Hepatic stellate cell (primary cell): Measurements from ENCODE around the gene DOCK3.
A peak's percentile ranks its signal among the peaks of the same experiment; 100 is the strongest.

Experiments
- DNase-seq: peaks from one replicate; pipeline ENCODE4 v3.0.0; 2011; ENCODE audit warnings: low spot score

The DOCK3 gene

GRCh38 chr3:51328206-51328605, 653.5 kb downstream of the DOCK3 start:
- DNase-seq = no peak

DNA sequence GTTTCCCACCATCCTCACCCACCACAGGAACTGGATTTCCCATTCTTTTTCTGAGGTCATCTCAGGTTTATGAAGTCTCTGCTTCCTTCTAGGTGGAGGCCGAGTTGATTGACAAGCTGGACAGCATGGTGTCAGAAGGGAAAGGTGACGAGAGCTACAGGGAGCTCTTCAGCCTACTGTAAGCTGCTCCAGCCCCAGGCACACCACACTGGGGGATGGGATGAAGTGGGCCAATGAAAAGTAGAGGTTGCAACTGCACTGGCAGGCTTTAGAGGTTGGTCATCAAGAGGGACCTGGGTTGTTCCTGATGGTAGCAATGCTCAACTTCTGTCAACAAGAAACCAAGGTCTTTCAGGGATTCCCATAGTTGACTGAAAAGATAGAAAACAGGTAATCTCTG, 655.3 kb downstream of the DOCK3 start:
- no peak for DNase-seq

DNA sequence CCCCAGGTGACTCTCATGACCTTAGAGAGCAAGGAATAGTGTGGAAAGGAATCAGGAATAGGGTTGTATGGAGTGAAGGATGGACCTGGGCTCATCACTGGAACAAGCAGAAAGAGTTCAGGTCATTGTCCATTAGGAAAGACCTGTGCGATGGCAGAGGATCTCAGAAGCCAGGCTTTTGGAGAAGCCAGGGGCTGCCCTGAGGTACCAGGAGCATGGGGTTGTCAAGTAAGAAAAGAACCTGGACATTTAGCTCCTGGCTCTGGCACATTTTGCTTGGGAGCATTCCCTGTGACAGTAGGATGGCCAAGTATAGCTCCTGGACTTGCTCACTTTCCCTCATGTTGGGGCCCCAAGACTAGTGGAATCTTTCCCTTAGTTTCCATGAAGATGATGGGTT, 657.4 kb downstream of the DOCK3 start:
- DNase-seq = no peak

- DNase-seq = no peak
Observed at GRCh38 chr3:51333021-51333420, 658.3 kb downstream of the DOCK3 start.

GRCh38 chr3:51336261-51336660, 661.5 kb downstream of the DOCK3 start:
- no peak for DNase-seq

DNA sequence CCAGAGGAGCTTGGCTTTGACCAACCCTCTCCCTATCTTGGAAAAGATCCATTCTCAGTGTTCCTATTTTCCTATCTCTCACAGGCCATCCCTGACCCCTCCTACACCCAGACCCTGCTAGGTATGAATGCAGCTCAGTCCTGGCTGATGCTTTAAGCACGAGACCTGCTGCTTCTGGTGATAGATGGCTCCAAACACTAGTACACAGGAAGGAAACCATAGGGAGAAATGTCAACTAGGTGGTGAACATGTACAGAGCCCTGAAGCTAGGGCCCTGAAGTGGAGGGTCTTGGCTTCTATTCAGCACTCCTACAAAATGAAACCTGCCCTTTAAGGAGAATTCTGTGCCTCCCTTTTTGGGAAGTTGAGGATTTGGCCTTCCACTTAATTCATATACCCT, 662.9 kb downstream of the DOCK3 start:
- DNase-seq = no peak

DNA sequence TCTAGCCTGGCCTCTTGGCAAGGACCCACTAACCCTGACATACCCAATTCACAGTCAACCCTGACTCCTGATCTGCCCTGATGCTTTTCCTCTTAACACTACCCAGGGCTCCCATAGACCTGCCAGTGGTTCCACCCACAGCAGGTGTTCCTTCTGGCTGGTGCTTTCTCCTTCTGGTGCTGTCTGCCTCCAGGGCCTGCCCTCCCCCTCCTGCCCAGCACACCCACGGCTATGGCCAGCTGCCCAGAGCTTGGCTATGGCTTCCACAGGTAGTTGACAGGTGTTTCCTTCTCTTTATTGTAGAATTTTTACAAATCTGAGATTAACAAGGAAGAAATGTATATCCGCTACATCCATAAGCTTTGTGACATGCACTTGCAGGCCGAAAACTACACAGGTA, 663.9 kb downstream of the DOCK3 start:
- no peak for DNase-seq

- peak; percentile 83 for DNase-seq
Observed at GRCh38 chr3:51340013-51340829, 665.5 kb downstream of the DOCK3 start.

DNA sequence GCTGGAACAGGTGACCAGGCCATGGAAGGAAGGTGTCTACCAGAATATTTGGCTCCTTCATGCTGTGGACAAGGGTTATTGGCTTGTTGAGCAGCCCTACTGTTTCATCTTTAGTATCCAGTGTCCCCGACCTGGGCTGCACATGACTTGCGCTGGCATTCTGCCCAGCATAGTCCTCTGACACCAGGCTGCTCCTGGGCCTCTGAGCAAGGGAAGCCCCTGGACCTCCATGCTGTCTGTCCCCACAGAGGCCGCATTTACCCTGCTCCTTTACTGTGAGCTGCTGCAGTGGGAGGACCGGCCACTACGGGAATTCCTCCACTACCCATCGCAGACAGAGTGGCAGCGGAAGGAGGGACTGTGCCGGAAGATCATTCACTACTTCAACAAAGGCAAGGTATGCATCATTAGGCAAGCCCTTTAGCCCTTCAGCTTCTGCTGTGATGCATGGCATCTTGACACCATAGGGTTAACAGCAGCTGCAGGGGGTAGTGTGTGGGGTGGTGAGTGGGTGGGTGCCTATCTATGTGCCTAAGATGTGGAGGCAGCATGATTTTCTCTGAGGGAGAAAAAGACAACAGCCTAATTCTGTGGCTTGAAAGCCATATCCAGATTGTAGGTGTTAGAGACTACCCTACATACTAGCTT, 666.4 kb downstream of the DOCK3 start:
- no peak for DNase-seq

- no peak for DNase-seq
Observed at GRCh38 chr3:51343918-51344687, 669.4 kb downstream of the DOCK3 start.

- DNase-seq = no peak
Observed at GRCh38 chr3:51350751-51351150, 676.0 kb downstream of the DOCK3 start.

DNA sequence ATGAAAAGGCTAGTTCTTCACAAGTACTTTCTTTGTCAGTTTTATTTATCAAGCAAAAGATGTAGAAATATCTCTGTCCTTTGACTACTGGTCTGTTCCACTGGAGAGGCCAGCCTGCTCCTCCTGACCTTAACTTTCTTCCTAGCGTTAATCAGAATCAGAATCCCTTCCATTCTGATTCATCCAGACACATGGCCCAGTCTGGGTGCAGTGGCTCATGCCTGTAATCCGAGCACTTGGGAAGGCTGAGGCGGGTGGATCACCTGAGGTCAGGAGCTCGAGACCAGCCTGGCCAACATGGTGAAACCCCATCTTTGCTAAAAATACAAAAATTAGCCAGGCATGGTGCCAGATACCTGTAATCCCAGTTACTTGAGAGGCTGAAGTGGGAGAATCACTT, 678.4 kb downstream of the DOCK3 start:
- DNase-seq = no peak

DNA sequence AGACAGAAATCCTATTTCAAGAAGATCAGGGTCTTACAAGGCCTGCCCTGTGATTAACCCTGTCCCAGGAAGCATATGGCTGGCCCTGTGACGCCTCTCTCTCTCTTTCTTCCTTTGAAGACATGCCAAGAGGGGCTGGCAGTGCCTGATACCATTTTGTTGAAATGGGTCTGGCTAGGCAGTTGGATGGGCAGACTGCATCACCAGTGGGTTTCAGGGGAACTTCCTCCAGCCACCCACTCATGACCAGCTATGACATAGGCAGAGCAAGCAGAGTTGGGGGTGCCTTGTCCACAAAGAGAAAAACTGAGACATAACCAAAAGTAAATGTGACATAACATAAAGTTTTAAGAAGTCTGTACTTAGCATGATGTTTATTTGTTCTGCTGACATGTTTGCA, 679.0 kb downstream of the DOCK3 start:
- no peak for DNase-seq

DNA sequence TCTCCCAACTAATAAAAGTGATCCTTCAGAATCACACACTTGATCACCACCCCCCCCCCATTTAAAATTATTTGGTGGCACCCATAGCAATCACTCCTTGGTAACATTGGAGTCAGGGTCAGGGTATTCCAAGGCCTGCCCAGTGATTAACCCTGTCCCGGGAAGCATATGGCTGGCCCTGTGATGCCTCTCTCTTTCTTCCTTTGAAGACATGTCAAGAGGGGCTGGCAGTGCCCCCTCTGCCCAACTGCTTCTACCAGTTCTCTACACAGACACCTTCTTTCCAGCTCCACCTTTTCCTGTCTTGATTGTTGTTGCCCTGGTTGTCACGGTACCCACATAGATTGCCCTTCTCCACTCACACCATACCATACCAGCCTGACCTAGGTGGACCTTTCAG, 679.4 kb downstream of the DOCK3 start:
- no peak for DNase-seq

- DNase-seq = no peak
Observed at GRCh38 chr3:51354731-51355615, 680.2 kb downstream of the DOCK3 start.

- DNase-seq = no peak
Observed at GRCh38 chr3:51355891-51356578, 681.3 kb downstream of the DOCK3 start.

DNA sequence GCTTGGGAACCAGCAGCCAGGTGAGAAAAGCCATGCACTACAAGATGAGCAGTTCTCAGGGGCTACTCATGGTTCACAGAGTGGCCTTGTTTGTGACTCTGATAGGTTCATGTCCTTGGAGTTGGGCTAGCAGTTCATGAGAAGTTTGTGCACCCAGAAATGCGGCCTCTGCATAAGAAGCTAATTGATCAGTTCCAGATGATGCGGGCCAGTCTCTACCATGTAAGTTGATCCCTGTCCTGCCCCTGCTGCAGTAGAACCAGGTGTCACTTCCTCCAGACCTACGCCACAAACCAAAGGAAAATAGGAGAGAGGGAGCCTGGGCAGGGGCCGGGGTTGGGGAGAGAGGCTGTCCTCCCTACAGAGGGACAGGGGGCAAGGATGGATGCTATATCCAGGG, 683.1 kb downstream of the DOCK3 start:
- DNase-seq = no peak

DNA sequence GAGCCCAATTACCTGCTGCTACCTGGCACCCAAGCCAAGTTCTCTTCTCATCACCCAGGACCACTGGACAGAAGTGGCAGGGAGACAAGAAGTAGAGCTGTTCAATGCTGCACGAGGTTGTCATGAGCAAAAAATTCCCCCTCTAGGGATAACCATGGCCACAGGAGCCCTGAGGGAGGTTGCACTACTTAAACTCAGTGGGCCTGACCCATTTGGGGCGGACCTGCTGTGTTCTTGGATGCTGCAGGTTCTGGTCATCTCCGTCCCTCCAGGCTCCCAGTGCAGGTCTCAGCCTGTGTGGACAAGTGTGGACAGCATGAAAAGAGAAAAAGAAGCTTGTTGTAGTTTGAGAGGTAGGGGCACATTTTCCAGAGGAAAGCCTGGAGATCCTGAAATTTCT, 684.3 kb downstream of the DOCK3 start:
- no peak for DNase-seq

DNA sequence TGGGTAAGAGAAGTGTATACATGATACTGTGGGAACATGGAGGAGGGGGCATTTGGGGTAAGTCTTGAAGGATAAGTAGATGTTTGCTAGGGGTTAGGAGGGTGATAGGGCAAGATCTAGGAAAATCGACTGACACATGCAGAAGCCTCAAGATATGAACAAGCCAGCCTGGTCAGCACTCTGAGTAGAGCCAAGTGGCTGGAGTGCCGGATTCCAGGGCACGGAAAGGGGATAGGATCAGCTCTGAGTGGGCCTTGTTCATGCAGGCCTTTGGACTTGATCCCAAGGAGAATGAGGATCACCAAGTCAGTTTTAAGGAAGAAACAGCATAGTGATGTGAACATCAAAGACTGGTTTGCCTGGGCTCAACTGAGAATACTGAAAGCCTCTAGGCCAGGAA, 686.1 kb downstream of the DOCK3 start:
- no peak for DNase-seq

DNA sequence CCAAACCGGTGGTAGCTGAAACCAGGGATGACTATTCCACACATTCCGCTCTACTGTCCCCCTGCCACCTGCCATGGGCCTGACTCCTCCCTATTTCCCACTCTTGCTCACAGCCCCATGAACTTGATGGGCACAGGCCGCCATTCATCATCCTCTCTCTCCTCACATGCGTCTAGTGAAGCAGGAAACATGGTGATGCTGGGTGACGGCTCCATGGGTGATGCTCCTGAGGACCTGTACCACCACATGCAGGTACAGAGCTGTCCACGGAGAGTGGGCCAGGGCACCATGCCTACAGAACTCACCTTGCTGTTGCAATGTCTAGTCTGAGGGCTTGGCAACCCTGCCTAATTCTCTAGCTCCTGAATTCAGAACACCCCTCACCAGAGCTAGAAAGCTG, 687.0 kb downstream of the DOCK3 start:
- DNase-seq = no peak

GRCh38 chr3:51362476-51362875, 687.7 kb downstream of the DOCK3 start:
- no peak for DNase-seq
